Measurements from ENCODE around the gene ITSN2. TPM values are rescaled to one million over a fixed set of nuclear protein-coding genes. Genes with fewer than 3 reads are reported as not detected.

Gene ITSN2
- polyA plus RNA-seq, 1 donor (not counting 4 experiments of a cell fraction or from before 2014, with no cell fraction given), result 19.7 TPM

DNA sequence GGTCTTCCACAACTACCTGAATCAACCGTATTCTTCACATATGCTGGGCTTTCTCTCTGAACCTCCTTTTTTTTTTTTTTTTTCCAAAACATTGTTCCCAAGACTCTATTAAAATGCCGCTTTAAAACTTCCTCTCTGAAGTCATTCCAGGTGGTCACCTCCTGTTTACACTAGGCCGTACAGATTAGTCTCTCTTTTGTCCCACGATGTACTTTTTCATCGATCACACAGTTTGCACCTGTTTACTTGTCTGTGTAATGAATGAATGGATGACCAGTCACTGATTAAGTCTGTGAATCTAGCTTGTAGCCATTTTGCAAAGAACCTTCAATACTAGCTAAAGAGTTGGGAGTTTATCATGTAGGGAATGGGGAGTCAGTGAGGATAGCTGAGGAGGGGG lies 202.2 kb downstream of the ITSN2 start:
- no peak for DNase-seq (ENCODE audit: low read depth, low spot score)
- no peaks in the 10 kb centered on the region for H3K9me1 ChIP-seq (ENCODE audit: control insufficient read depth, extremely low read depth, insufficient read depth, low read length)
- H3K79me2 ChIP-seq (ENCODE audit: control insufficient read depth, insufficient read depth, low read length), result no peaks in the 10 kb centered on the region
- H3K9ac ChIP-seq (ENCODE audit: control insufficient read depth, extremely low read depth, insufficient read depth, low read length), result no peak overlapping the region
- TF ChIP-seq, protein P1, sequence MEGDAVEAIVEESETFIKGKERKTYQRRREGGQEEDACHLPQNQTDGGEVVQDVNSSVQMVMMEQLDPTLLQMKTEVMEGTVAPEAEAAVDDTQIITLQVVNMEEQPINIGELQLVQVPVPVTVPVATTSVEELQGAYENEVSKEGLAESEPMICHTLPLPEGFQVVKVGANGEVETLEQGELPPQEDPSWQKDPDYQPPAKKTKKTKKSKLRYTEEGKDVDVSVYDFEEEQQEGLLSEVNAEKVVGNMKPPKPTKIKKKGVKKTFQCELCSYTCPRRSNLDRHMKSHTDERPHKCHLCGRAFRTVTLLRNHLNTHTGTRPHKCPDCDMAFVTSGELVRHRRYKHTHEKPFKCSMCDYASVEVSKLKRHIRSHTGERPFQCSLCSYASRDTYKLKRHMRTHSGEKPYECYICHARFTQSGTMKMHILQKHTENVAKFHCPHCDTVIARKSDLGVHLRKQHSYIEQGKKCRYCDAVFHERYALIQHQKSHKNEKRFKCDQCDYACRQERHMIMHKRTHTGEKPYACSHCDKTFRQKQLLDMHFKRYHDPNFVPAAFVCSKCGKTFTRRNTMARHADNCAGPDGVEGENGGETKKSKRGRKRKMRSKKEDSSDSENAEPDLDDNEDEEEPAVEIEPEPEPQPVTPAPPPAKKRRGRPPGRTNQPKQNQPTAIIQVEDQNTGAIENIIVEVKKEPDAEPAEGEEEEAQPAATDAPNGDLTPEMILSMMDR (optimal IDR thresholded peaks at IDR 0.05 in 1 of 3, IDR thresholded peaks at IDR 0.05 in 1 of 3, conservative IDR thresholded peaks at IDR 0.05 in 1 of 3; ENCODE audit: extremely low read depth in 1 of 3, insufficient read depth in 2 of 3, low read length in 3 of 3), result no peak
- TF ChIP-seq EZH2 (IDR thresholded peaks at IDR 0.05; ENCODE audit: low read length), result no peak
- no peak overlapping the region for H3K27ac ChIP-seq (ENCODE audit: control insufficient read depth, insufficient read depth, low read length)
- H3K4me2 ChIP-seq (ENCODE audit: control insufficient read depth, extremely low read depth, insufficient read depth, low read depth, low read length), result no peak overlapping the region
- no peaks in the 10 kb centered on the region for H4K20me1 ChIP-seq (ENCODE audit: control insufficient read depth, extremely low read depth, insufficient read depth, low read length)
- no peaks in the 10 kb centered on the region for H3K4me1 ChIP-seq (ENCODE audit: control insufficient read depth, extremely low read depth, insufficient read depth, low read length)
- dilution Hi-C loops (cut with MboI; ENCODE audit: extremely low pct_ligation_motif_present, low sequenced_read_pairs), result no loop called here
- no peaks in the 10 kb centered on the region for H3K27me3 ChIP-seq (ENCODE audit: control insufficient read depth, extremely low read depth, insufficient read depth, low read length)
- FAIRE-seq, result no peak
- no peak overlapping the region for H3K4me3 ChIP-seq (ENCODE audit: control insufficient read depth in 2 of 3, extremely low read depth in 1 of 3, insufficient read depth in 2 of 3, low read depth in 1 of 3, low read length in 3 of 3)
- H3K36me3 ChIP-seq (ENCODE audit: control insufficient read depth in 2 of 2, extremely low read depth in 1 of 2, insufficient read depth in 2 of 2, low read length in 2 of 2), result no peaks in the 10 kb centered on the region
- H2AFZ ChIP-seq (ENCODE audit: control insufficient read depth, low read length), result no peak overlapping the region
- H3K9me3 ChIP-seq (ENCODE audit: control insufficient read depth, low read depth, low read length), result no peaks in the 10 kb centered on the region

DNA sequence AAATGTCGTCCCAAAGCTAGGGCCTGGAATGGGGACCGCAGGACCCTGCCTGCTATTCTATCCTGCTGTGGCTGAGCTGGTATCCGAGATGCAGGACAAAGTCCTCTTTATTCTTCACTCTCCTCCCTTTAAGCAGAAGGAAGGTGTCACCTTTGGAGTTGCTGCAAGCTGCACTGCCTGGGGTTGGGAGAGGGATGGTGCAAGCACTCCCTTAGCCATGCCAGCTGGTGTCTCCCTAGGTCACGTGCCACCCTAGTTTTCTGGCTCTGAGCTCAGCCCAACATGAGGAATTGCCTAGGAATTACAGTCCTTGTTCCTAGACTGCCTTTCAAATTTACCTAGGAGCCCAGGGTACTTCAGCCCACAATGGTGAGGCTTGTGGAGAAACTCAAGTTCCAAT lies 206.9 kb downstream of the ITSN2 start:
- H2AFZ ChIP-seq (ENCODE audit: control insufficient read depth, low read length), result no peak overlapping the region
- no peaks in the 10 kb centered on the region for H3K79me2 ChIP-seq (ENCODE audit: control insufficient read depth, insufficient read depth, low read length)
- no peaks in the 10 kb centered on the region for H3K36me3 ChIP-seq (ENCODE audit: control insufficient read depth in 2 of 2, extremely low read depth in 1 of 2, insufficient read depth in 2 of 2, low read length in 2 of 2)
- H3K4me1 ChIP-seq (ENCODE audit: control insufficient read depth, extremely low read depth, insufficient read depth, low read length), result no peaks in the 10 kb centered on the region
- no peak overlapping the region for H3K4me2 ChIP-seq (ENCODE audit: control insufficient read depth, extremely low read depth, insufficient read depth, low read depth, low read length)
- no peaks in the 10 kb centered on the region for H3K9me1 ChIP-seq (ENCODE audit: control insufficient read depth, extremely low read depth, insufficient read depth, low read length)
- dilution Hi-C loops (cut with MboI; ENCODE audit: extremely low pct_ligation_motif_present, low sequenced_read_pairs), result no loop called here
- H3K27ac ChIP-seq (ENCODE audit: control insufficient read depth, insufficient read depth, low read length), result no peak overlapping the region
- H3K9ac ChIP-seq (ENCODE audit: control insufficient read depth, extremely low read depth, insufficient read depth, low read length), result no peak overlapping the region
- no peak for TF ChIP-seq EZH2 (IDR thresholded peaks at IDR 0.05; ENCODE audit: low read length)
- TF ChIP-seq, protein P1 (optimal IDR thresholded peaks at IDR 0.05 in 1 of 3, IDR thresholded peaks at IDR 0.05 in 1 of 3, conservative IDR thresholded peaks at IDR 0.05 in 1 of 3; ENCODE audit: extremely low read depth in 1 of 3, insufficient read depth in 2 of 3, low read length in 3 of 3), result no peak
- no peak for FAIRE-seq
- no peak for DNase-seq (ENCODE audit: low read depth, low spot score)
- H4K20me1 ChIP-seq (ENCODE audit: control insufficient read depth, extremely low read depth, insufficient read depth, low read length), result no peaks in the 10 kb centered on the region
- no peaks in the 10 kb centered on the region for H3K9me3 ChIP-seq (ENCODE audit: control insufficient read depth, low read depth, low read length)
- no peak overlapping the region for H3K4me3 ChIP-seq (ENCODE audit: control insufficient read depth in 2 of 3, extremely low read depth in 1 of 3, insufficient read depth in 2 of 3, low read depth in 1 of 3, low read length in 3 of 3)
- no peaks in the 10 kb centered on the region for H3K27me3 ChIP-seq (ENCODE audit: control insufficient read depth, extremely low read depth, insufficient read depth, low read length)

Small RNA genes lying within 50 kb of the gene (small RNA-seq; reads per million reads assigned to genes)
- gene HMGN2P20 (ENCODE audit: insufficient read length in 3 of 3, low read depth in 3 of 3, low replicate concordance in 1 of 3), result 0 reads per million in 3 experiments
- gene RF00602 (ENCODE audit: insufficient read length in 3 of 3, low read depth in 3 of 3, low replicate concordance in 1 of 3), result 0 reads per million in 3 experiments

Other genes starting within 250 kb of the ITSN2 start
- 0.14 to 0.28 TPM (median 0.16 TPM) in 3 replicates for gene PFN4, start 237.2 kb downstream of the ITSN2 start, polyA plus RNA-seq
- gene FAM228B, start 237.1 kb downstream of the ITSN2 start, polyA plus RNA-seq, result 0.73 to 2.5 TPM (median 2.0 TPM) in 3 replicates
- gene FAM228A, start 185.5 kb downstream of the ITSN2 start, polyA plus RNA-seq, result not detected in 3 replicates
- 3.7 to 5.7 TPM (median 5.0 TPM) in 3 replicates for gene NCOA1, start 130.7 kb upstream of the ITSN2 start, polyA plus RNA-seq

All from keratinocyte (primary cell).